OCI-LY1 (cell line): ENCODE data around the gene SDCCAG8.
A peak's percentile ranks its signal among the peaks of the same experiment; 100 is the strongest.
"Not testable (repeated sequence)": the region's sequence is repeated elsewhere in the genome, so short reads cannot be mapped to it uniquely, and the experiment has no call there.

ENCODE experiments used
- H2AFZ ChIP-seq: fragments of 200-600 bp; sonication (generic), shearing (Covaris generic); 2 replicates; pipeline ENCODE4 v1.6.0; 2014; ENCODE audit warnings: antibody characterized with exemption, mild to moderate bottlenecking, low read length
- H3F3A ChIP-seq: fragments of 200-600 bp; sonication (generic), shearing (Covaris generic); 2 replicates; pipeline ENCODE4 v1.6.0; 2014; ENCODE audit warnings: mild to moderate bottlenecking, antibody characterized with exemption, low read length, moderate library complexity; ENCODE audit not compliant: insufficient read depth
- H3K27ac ChIP-seq: fragments of 200-600 bp; sonication (generic); 2 replicates; pipeline ENCODE4 v1.5.1; 2014; ENCODE audit warnings: low read length, mixed run types, mild to moderate bottlenecking, low read depth; ENCODE audit not compliant: poor library complexity, severe bottlenecking
- H3K27me3 ChIP-seq: fragments of 200-600 bp; sonication (generic); 2 replicates; pipeline ENCODE4 v1.6.0; 2014; ENCODE audit warnings: antibody characterized with exemption, mild to moderate bottlenecking, low read length, moderate library complexity; ENCODE audit not compliant: insufficient read depth
- H3K36me3 ChIP-seq: fragments of 200-600 bp; sonication (generic); 2 replicates; pipeline ENCODE4 v1.6.1; 2014; ENCODE audit warnings: mild to moderate bottlenecking, antibody characterized with exemption, low read length, moderate library complexity, mixed read lengths; ENCODE audit not compliant: insufficient read depth
- H3K4me1 ChIP-seq: fragments of 200-600 bp; sonication (generic); 2 replicates; pipeline ENCODE4 v1.5.1; 2014; ENCODE audit warnings: mild to moderate bottlenecking, low read length, moderate library complexity; ENCODE audit not compliant: insufficient read depth, severe bottlenecking
- H3K4me2 ChIP-seq: fragments of 200-600 bp; sonication (generic), shearing (Covaris generic); 2 replicates; pipeline ENCODE4 v1.6.1; 2014; ENCODE audit warnings: low read length
- H3K4me3 ChIP-seq: fragments of 200-600 bp; sonication (generic); 2 replicates; pipeline ENCODE4 v1.5.1; 2014; ENCODE audit warnings: low read length, low read depth, mild to moderate bottlenecking, mixed read lengths; ENCODE audit not compliant: poor library complexity, severe bottlenecking
- H3K79me2 ChIP-seq: fragments of 200-600 bp; shearing (Covaris generic); 2 replicates; pipeline ENCODE4 v1.6.1; 2016; ENCODE audit warnings: mixed run types, low read length, mixed read lengths; ENCODE audit not compliant: insufficient read depth
- H3K9ac ChIP-seq: fragments of 200-600 bp; sonication (generic), shearing (Covaris generic); 2 replicates; pipeline ENCODE4 v1.6.1; 2014; ENCODE audit warnings: mild to moderate bottlenecking, low read length, mixed read lengths
- H3K9me2 ChIP-seq: fragments of 200-600 bp; sonication (generic), shearing (Covaris generic); 2 replicates; pipeline ENCODE4 v1.6.1; 2014; ENCODE audit warnings: low read depth, mild to moderate bottlenecking, low read length, mixed read lengths
- H3K9me3 ChIP-seq: fragments of 200-600 bp; shearing (Covaris generic); 2 replicates; pipeline ENCODE4 v1.6.1; 2014; ENCODE audit warnings: low read length, mixed read lengths
- H4K20me1 ChIP-seq: fragments of 200-600 bp; sonication (generic), shearing (Covaris generic); 2 replicates; pipeline ENCODE4 v1.6.0; 2016; ENCODE audit warnings: mild to moderate bottlenecking, low read length; ENCODE audit not compliant: insufficient read depth
- EZH2 ChIP-seq: fragments of 200-600 bp; sonication (generic), shearing (Covaris generic); IDR thresholded peaks from 2 replicates; pipeline ENCODE4 v1.8.0; 2017; ENCODE audit warnings: borderline replicate concordance, mixed run types, mild to moderate bottlenecking, antibody characterized with exemption, low read length, moderate library complexity, mixed read lengths
- TF ChIP-seq, protein P1 (sequence below): fragments of 200-600 bp; sonication (generic), shearing (Covaris generic); IDR thresholded peaks from 2 replicates; pipeline ENCODE4 v1.5.1; 2017; ENCODE audit warnings: mild to moderate bottlenecking, antibody characterized with exemption, low read length, moderate library complexity, mixed read lengths

Gene SDCCAG8

GRCh38 chr1:243336163-243336562, 80.3 kb downstream of the SDCCAG8 start:
- Histone ChIP-seq H3K9me3 (no peaks in the 10 kb centered on the region), H3K9me2 (no peaks in the 10 kb centered on the region), H3K4me3 (no peak overlapping the region), H4K20me1 (no peaks in the 10 kb centered on the region), H3F3A (no peaks in the 10 kb centered on the region), H2AFZ (no peak overlapping the region), H3K4me2 (no peak overlapping the region), H3K79me2 (no peaks in the 10 kb centered on the region), H3K9ac (no peak overlapping the region), H3K36me3 (peaks cover 9% of the 10 kb centered on the region; the same call in 1 of the 2 replicates), H3K27ac (peak overlapping the region; percentile 5), H3K27me3 (no peaks in the 10 kb centered on the region), H3K4me1 (peaks cover 9% of the 10 kb centered on the region)
- TF ChIP-seq EZH2, result no peak
- TF ChIP-seq, protein P1, sequence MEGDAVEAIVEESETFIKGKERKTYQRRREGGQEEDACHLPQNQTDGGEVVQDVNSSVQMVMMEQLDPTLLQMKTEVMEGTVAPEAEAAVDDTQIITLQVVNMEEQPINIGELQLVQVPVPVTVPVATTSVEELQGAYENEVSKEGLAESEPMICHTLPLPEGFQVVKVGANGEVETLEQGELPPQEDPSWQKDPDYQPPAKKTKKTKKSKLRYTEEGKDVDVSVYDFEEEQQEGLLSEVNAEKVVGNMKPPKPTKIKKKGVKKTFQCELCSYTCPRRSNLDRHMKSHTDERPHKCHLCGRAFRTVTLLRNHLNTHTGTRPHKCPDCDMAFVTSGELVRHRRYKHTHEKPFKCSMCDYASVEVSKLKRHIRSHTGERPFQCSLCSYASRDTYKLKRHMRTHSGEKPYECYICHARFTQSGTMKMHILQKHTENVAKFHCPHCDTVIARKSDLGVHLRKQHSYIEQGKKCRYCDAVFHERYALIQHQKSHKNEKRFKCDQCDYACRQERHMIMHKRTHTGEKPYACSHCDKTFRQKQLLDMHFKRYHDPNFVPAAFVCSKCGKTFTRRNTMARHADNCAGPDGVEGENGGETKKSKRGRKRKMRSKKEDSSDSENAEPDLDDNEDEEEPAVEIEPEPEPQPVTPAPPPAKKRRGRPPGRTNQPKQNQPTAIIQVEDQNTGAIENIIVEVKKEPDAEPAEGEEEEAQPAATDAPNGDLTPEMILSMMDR, result no peak

GRCh38 chr1:243338848-243339247, 83.0 kb downstream of the SDCCAG8 start:
- H3K4me1 ChIP-seq, H4K20me1 ChIP-seq, H3K9me3 ChIP-seq, H3K27ac ChIP-seq, H3F3A ChIP-seq, H3K9ac ChIP-seq, H3K27me3 ChIP-seq, H3K36me3 ChIP-seq, H3K79me2 ChIP-seq, H3K4me3 ChIP-seq, H3K9me2 ChIP-seq, H2AFZ ChIP-seq, H3K4me2 ChIP-seq: not testable (repeated sequence)

GRCh38 chr1:243341074-243341473, 85.2 kb downstream of the SDCCAG8 start:
- H3K9me2 ChIP-seq, result no peaks in the 10 kb centered on the region
- H3K27me3 ChIP-seq, result no peaks in the 10 kb centered on the region
- TF ChIP-seq, protein P1, result no peak
- no peak for TF ChIP-seq EZH2
- H3K27ac ChIP-seq, result no peak overlapping the region
- no peaks in the 10 kb centered on the region for H3K79me2 ChIP-seq
- H3K36me3 ChIP-seq, result no peaks in the 10 kb centered on the region
- no peak overlapping the region for H2AFZ ChIP-seq
- H3K9ac ChIP-seq, result no peak overlapping the region
- H4K20me1 ChIP-seq, result no peaks in the 10 kb centered on the region
- H3K4me2 ChIP-seq, result no peak overlapping the region
- no peak overlapping the region for H3K4me3 ChIP-seq
- no peaks in the 10 kb centered on the region for H3F3A ChIP-seq
- no peaks in the 10 kb centered on the region for H3K9me3 ChIP-seq
- H3K4me1 ChIP-seq, result peaks cover 5% of the 10 kb centered on the region
